CD4-positive, alpha-beta T cell treated with Interleukin-10 for 1 hour (primary cell): ENCODE data around the gene ERMAP.
"Not testable (repeated sequence)": the region's sequence is repeated elsewhere in the genome, so short reads cannot be mapped to it uniquely, and the experiment has no call there.

ENCODE experiments used
- DNase-seq: peaks from one replicate; pipeline ENCODE4 v3.0.0-alpha.2; 2020

Gene ERMAP

DNA sequence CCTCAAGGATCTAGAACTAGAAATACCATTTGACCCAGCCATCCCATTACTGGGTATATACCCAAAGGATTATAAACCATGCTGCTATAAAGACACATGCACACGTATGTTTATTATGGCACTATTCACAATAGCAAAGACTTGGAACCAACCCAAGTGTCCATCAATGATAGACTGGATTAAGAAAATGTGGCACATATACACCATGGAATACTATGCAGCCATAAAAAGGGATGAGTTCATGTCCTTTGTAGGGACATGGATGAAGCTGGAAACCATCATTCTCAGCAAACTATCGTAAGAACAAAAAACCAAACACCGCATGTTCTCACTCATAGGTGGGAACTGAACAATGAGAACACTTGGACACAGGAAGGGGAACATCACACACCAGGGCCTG is 2.1 kb upstream of the ERMAP start:
- DNase-seq: not testable (repeated sequence)

- DNase-seq: no peak
Observed at GRCh38 chr1:42815941-42816584, 859 bp upstream of the ERMAP start.

- no peak for DNase-seq
Observed at GRCh38 chr1:42817440-42817767, 482 bp downstream of the ERMAP start.

- DNase-seq: no peak
Observed at GRCh38 chr1:42817976-42818375, 1.1 kb downstream of the ERMAP start.

DNA sequence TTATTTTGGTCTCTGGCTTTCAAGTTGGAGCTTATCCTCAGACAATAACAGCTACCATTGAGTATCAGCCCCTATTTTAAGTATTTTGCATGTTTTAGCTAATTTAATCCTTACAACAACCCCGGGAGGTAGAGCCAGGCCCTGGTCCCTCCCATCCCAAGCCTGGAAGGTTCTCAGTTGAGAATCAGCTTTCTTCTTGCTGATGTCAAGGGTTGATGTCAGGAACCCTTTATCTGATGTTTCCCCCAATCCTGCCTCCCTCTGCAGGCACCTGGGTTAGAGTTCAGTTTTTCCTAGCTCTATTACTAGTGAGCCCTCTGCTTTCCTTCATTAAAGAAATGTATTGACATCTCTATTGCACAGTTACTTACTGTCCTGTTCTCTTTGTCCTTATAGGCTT is 3.9 kb downstream of the ERMAP start:
- no peak for DNase-seq

DNA sequence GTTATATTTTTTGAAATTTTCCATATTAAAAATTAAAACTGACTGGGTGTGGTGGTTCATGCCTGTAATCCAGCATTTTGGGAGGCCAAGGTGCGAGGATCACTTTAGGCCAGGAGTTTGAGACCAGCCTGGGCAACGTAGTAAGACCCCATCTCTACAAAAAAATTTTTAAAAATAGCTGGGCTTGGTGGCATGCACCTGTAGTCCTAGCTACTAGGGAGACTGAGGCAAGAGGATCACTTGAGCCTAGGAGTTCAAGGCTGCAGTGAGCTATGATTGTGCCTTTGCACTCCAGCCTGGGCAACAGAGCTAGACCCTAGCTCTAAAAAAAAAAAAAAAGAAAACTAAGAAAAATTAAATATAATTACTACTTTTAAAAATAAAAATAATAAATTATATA is 4.8 kb downstream of the ERMAP start:
- no peak for DNase-seq

DNA sequence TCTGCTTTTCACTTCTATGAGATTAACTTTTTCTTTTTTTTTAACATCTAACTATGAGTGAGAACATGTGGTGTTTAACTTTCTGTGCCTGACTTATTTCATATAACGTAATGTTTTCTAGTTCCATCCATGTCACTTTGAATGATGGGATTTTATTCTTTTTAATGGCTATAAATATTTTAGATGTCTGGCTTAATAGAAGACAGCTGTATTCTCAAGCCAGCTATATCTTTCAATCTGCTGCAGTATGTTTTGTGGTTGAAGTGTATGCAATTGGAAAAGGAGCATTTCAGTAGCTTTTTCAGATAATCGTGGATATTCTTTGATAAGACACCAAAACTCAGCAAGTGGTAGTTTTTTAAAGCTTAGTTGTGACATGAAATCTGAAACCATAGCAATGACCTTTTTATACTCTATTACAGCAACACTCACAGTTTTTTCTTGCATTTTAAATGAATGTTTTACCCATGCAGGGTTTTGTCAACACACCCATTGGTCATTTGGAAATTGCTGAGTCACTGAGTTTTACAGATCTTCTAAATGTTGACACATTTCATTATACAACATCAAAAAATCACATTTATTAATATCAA is 6.0 kb downstream of the ERMAP start:
- DNase-seq: no peak

GRCh38 chr1:42824481-42825035 is 7.6 kb downstream of the ERMAP start:
- DNase-seq: no peak

DNA sequence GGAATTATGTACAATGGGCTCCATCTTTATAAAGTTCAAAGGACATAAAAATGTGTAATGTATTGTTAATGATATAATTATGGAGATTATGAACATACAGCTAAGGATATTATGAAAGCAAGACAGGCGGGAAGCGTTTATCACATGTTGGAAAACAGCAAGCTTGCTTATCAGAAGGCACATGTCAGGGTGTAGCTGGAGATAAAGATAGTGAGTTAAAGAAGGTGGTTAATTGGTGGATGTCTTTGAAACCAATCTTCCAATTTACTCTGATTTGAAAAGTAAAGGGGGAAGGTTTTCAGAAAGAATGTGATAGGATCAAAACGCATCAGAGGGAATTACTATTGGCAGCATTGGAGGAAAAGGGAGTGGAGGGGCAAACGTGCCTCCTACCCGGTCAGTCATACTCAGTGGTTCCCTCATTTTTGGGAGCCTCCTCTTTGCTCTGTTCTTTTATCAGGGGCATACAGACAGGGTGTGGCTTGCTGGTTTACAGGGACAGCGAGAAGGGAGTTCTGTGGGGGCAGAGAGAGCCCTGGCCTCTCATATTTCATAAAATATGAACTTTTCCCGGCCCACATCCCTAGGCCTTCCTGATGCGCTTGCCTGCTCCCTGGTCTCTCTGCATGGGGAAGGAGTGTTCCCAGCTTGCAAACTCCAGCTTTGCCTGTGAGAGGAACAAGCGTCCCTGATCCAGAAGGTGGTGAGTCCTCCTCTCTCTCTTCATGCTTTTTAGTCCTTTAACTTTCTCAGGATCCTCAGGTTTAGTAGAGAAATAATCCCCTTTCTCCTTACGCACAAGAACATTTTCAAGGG is 8.3 kb downstream of the ERMAP start:
- no peak for DNase-seq

- DNase-seq: no peak
Observed at GRCh38 chr1:42830631-42831030, 13.7 kb downstream of the ERMAP start.

DNA sequence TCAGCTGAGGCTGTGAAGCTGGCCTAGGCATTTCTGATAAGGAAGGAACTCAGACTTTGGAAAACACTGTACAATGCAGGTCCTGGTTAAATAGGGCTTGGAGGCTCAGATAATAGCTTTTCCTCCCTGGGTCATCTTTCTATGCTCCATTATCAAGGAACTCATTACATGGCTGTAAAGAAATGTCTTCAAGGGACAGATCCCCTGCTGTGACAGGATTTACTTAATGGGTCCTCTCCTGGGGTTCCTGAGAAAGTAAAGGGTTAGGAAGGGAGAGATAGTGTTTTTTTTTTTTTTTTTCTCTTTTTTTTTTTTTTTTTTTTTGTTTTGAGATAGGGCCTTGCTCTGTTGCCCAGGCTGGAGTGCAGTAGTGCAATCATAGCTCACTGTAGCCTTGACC is 14.4 kb downstream of the ERMAP start:
- no peak for DNase-seq

DNA sequence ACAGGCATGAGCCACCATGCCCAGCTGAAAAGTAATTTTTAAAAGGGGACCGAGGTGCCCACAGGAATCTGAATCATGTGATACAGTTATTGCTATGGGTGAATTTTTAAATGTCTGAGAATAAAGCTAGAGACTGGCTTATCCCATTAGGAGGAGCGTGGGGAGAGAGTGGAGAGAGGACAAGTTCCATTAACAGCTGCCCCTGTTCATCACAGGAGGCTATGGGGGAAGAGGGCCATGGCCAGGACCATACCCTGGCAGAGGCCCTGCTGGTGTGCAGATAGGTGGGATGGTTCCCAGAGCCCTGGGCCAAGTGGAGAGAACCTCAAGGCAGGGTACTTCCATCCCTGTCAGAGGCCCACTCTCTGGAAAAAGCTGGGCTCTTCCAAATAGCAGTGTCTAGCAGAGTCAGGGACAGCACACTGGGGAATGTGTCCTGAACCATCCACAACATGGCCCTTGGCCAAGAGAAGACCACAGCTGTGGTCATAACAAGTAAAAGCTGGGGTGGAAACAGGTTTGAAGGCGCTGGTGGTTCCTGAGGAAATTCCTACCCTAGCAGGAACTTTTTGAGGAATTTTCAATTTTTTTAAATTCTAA is 15.8 kb downstream of the ERMAP start:
- DNase-seq: no peak

GRCh38 chr1:42833981-42834380 is 17.1 kb downstream of the ERMAP start:
- no peak for DNase-seq

- no peak for DNase-seq
Observed at GRCh38 chr1:42834803-42835202, 17.9 kb downstream of the ERMAP start.

GRCh38 chr1:42835422-42835821 is 18.5 kb downstream of the ERMAP start:
- DNase-seq: no peak

DNA sequence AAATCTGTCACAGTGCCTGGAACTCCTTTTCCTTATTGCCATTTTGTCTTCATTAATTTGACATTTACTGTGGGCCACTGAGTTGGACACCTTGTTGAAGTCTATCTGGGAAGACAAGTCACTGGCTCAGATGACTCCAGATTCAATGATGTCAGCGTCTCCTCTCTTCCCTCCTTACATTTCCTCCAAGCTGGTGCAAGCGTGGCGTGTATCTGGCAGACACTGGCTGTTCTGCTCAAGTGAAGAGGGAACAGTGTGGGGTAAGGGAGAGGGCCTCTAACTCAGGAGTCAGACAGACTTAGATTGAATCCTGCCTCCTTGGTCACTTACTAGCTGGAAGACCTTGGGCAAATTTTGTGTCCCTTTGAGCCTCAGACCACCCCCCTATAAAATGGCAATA is 20.8 kb downstream of the ERMAP start:
- DNase-seq: no peak

- no peak for DNase-seq
Observed at GRCh38 chr1:42838482-42839190, 21.7 kb downstream of the ERMAP start.

DNA sequence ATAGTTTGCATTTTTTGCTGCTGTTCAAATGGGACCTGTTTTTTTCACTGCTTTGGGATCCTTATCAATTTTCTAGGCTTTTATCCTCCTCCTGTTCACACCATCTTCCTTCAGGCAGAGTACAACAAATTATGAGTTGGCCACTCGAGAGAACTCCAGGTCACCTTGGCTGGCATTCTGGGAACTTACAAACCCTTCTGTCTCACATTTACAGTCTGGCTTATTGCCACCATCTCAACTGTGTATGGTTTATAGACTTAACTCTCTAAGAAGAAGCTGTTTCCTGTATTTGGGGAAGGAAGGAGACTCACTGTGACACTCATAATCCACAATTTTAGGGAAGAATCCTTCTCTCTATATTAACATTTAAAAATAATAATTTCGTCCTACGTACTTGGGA is 24.1 kb downstream of the ERMAP start:
- no peak for DNase-seq

- no peak for DNase-seq
Observed at GRCh38 chr1:42841440-42842147, 24.7 kb downstream of the ERMAP start.

GRCh38 chr1:42844592-42845140 is 27.7 kb downstream of the ERMAP start:
- DNase-seq: no peak

- no peak for DNase-seq
Observed at GRCh38 chr1:42845193-42845592, 28.3 kb downstream of the ERMAP start.

- no peak for DNase-seq
Observed at GRCh38 chr1:42845866-42846256, 28.9 kb downstream of the ERMAP start.
